Ovary (tissue), 9 donors: ENCODE results near the gene HSPBP1. TPM values are rescaled to one million over a fixed set of nuclear protein-coding genes. Genes with fewer than 3 reads are reported as not detected.

ENCODE experiments used
- DNase-seq, 5 donors: peaks; one replicate each; pipeline ENCODE4 v3.0.0-alpha.2; 2019 to 2020
- H3K27ac ChIP-seq, 2 donors: fragments of 200-600 bp; one replicate each; pipeline versions ENCODE4 v1.5.1 to v1.8.0; 2019 to 2022
- H3K27me3 ChIP-seq: fragments of 200-600 bp; one replicate; pipeline ENCODE4 v1.8.0; 2022
- H3K36me3 ChIP-seq: fragments of 200-600 bp; sonication (generic); one replicate; pipeline ENCODE4 v1.5.1; 2019
- H3K4me1 ChIP-seq: one replicate; pipeline ENCODE4 v1.8.1; 2013; ENCODE audit warnings: mild to moderate bottlenecking, moderate library complexity; ENCODE audit not compliant: insufficient read depth
- H3K4me3 ChIP-seq: fragments of 200-600 bp; sonication (generic); one replicate; pipeline ENCODE4 v1.5.1; 2017
- H3K9me3 ChIP-seq, 2 donors: fragments of 200-600 bp in 1 of 2; sonication (generic) in 1 of 2; one replicate each; pipeline versions ENCODE4 v1.5.1 to v1.8.1; 2013 to 2019; ENCODE audit warnings: mild to moderate bottlenecking in 1 of 2, moderate library complexity in 1 of 2
- EP300 ChIP-seq: sonication (generic); formaldehyde crosslinking; IDR thresholded peaks from one replicate; pipeline ENCODE4 v1.6.1; 2017; ENCODE audit warnings: antibody characterized with exemption
- POLR2A ChIP-seq: fragments of 450-650 bp; IDR thresholded peaks from one replicate; pipeline ENCODE4 v1.6.1; 2017; ENCODE audit warnings: antibody characterized with exemption, mild to moderate bottlenecking, moderate library complexity
- WGBS, 3 donors: extraction: QIAGEN DNeasy Blood & Tissue Kit in 1 of 3; methylation state at CpG; one replicate each; pipeline versions ENCODE4 v1.1.5 to v1.1.7; 2013 to 2017; 5-methylcytosine and 5-hydroxymethylcytosine counted together
- intact Hi-C, 4 donors: fragments of 100-400 bp; cut with DNase I; formaldehyde crosslinking; loops; one replicate each; pipeline versions ENCODE4 v1.11.0 to v1.15.1; 2022 to 2023
- polyA plus RNA-seq, 2 donors: library from polyadenylated mRNA; stranded (reverse); fragments of 200-250 nt in 1 of 2; fragments of 350-450 nt in 1 of 2; fragmentation: Illumina TruSeq in 1 of 2; extraction: RNeasy Lipid Tissue Mini Kit (QIAGEN cat#74804) in 1 of 2; gene quantifications; one replicate each; pipeline ENCODE4 v1.2.3, GENCODE V29; 2013 to 2014
- total RNA-seq, 7 donors: library from RNA; depleted of rRNA in 2 of 7; stranded (reverse); fragments of >200 nt in 2 of 7; fragmentation: NEBNext Ultra II Directional in 3 of 7; extraction: Animal tissue kit (Norgen Biotek cat#: 25700) in 3 of 7; gene quantifications; one replicate each; pipeline versions ENCODE4 v1.1.0 to v1.2.4, GENCODE V29; 2016 to 2023
- TF ChIP-seq, protein P1 (sequence below), 3 donors: fragments of 450-650 bp in 2 of 3; fragments of 200-600 bp in 1 of 3; IDR thresholded peaks; one replicate each; pipeline versions ENCODE4 v1.5.1 to v1.8.0; 2016 to 2022; ENCODE audit warnings: antibody characterized with exemption in 3 of 3, mild to moderate bottlenecking in 1 of 3
- donor health status: DM: no; HTN: no; CAD: no; lungs with moderate emphysema.
- donor health status: DM: no; HTN: no; CAD: no.
- donor health status: Bipolar disorder and iron deficiency.
- donor health status: DM: yes; HTN: yes; CAD: no.
- donor health status: DM: no; HTN: no; CAD: no.
- donor health status: DM: yes; HTN: yes; CAD: no.

HSPBP1 gene
- total and polyA plus RNA-seq, 9 donors: 3.6 to 40.7 (median 31.8) TPM

DNA sequence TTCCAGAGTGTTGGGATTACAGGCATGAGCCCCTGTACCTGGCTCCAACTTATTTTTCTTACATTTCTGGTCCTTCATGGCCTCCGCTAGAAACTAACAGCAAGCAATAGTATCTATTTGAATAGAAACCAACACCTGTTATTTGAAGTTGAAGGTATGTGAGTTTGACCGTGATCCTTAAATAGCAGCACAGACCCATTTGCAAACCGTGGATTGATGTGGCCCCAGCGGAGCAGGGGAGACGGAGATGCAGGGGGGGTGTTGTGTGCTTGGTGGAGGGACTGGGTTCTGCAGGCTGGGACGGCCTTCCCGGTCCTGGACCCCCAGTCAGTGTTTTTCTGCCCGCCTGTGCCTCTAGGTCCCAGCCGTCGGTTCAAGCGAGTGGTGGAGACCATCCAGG, 28.4 kb upstream of the HSPBP1 start:
- intact Hi-C loops: loop anchor here in 2 of 4 donors (10.0 kb wide), 2 partner anchors 77 to 197 kb away; partner anchors contain the start of genes RPL28 (in 1 of the 2) and TMEM238 (in 1 of the 2)
- Histone ChIP-seq H3K36me3 (no peaks in the 10 kb centered on the region), H3K9me3 (no peaks in the 10 kb centered on the region), H3K27me3 (no peaks in the 10 kb centered on the region), H3K27ac (no peak overlapping the region), H3K4me1 (peaks cover 4% of the 10 kb centered on the region), H3K4me3 (no peak overlapping the region)
- TF ChIP-seq POLR2A (no peak), EP300 (no peak)
- TF ChIP-seq, protein P1, sequence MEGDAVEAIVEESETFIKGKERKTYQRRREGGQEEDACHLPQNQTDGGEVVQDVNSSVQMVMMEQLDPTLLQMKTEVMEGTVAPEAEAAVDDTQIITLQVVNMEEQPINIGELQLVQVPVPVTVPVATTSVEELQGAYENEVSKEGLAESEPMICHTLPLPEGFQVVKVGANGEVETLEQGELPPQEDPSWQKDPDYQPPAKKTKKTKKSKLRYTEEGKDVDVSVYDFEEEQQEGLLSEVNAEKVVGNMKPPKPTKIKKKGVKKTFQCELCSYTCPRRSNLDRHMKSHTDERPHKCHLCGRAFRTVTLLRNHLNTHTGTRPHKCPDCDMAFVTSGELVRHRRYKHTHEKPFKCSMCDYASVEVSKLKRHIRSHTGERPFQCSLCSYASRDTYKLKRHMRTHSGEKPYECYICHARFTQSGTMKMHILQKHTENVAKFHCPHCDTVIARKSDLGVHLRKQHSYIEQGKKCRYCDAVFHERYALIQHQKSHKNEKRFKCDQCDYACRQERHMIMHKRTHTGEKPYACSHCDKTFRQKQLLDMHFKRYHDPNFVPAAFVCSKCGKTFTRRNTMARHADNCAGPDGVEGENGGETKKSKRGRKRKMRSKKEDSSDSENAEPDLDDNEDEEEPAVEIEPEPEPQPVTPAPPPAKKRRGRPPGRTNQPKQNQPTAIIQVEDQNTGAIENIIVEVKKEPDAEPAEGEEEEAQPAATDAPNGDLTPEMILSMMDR (IDR thresholded peaks at IDR 0.05): no peak
- DNase-seq: no peak
- WGBS, 3 donors: 90 to 93% (median 92%) methylated on average over 10 to 11 of the region's 11 CpGs

DNA sequence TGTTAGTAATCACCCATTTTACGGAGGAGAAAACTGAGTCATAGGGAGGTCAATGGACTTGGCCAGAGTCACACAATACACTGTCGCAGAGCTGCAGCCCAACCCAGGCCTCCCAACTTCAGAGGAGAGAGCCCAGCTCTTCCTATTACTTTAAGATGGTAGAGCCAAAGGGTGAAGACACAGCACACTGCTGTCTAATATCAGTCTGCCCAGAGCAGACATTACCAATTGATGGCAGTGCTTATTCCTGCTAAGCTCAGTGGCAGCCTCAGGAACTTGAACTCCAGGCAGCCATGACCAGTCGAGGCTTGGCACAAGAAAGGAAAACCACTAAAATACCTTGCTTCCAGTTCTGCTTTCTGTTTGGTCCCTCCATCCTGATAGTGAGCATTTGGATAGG, 26.8 kb upstream of the HSPBP1 start:
- Histone ChIP-seq H3K36me3 (no peaks in the 10 kb centered on the region), H3K9me3 (no peaks in the 10 kb centered on the region), H3K27me3 (no peaks in the 10 kb centered on the region), H3K4me1 (no peaks in the 10 kb centered on the region), H3K4me3 (no peak overlapping the region), H3K27ac (no peak overlapping the region)
- WGBS, 3 donors: 78 to 87% (median 83%) methylated on average over 3 of the region's 3 CpGs
- TF ChIP-seq POLR2A: no peak
- TF ChIP-seq, protein P1 (IDR thresholded peaks at IDR 0.05): no peak
- TF ChIP-seq EP300: no peak
- DNase-seq: no peak
- intact Hi-C loops: loop anchor here in 2 of 4 donors (10.0 kb wide), 2 partner anchors 78 to 198 kb away; partner anchors contain the start of genes RPL28 (in 1 of the 2) and TMEM238 (in 1 of the 2)

DNA sequence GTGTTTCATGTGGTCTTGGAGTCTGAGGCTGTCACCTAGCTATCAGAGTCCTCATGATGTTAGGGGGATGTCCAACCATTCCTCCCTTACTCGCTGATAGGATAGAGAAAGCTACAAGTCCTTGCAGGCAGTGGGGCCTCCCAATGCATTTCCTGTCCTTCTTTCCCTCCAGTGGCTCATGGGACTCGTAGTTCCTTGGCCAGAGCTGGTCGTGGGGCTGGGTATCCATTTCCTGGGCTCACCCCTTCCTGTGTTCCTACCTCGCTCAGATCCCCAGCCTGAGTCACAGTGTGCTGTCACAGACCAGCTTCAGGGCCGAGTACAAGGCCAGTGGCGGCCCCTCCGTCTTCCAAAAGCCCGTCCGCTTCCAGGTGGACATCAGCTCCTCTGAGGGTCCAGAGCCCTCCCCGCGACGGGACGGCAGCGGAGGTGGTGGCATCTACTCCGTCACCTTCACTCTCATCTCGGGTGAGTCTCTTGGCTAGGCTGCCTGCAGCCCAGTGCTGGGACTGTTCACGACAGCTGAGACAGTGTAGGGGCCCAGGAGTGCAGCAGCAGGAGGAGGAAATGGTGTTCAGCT, 26.2 kb upstream of the HSPBP1 start:
- TF ChIP-seq EP300: no peak
- TF ChIP-seq, protein P1 (IDR thresholded peaks at IDR 0.05): no peak
- TF ChIP-seq POLR2A: no peak
- Histone ChIP-seq H3K9me3 (no peaks in the 10 kb centered on the region), H3K27me3 (no peaks in the 10 kb centered on the region), H3K4me3 (no peak overlapping the region), H3K4me1 (peaks cover 1% of the 10 kb centered on the region), H3K27ac (no peak overlapping the region), H3K36me3 (no peaks in the 10 kb centered on the region)
- no peak for DNase-seq
- 89 to 92% (median 89%) methylated on average over 17 of the region's 17 CpGs for WGBS, 3 donors
- intact Hi-C loops: loop anchor here in 2 of 4 donors (10.0 kb wide), 2 partner anchors 79 to 199 kb away; partner anchors contain the start of genes RPL28 (in 1 of the 2) and TMEM238 (in 1 of the 2)

DNA sequence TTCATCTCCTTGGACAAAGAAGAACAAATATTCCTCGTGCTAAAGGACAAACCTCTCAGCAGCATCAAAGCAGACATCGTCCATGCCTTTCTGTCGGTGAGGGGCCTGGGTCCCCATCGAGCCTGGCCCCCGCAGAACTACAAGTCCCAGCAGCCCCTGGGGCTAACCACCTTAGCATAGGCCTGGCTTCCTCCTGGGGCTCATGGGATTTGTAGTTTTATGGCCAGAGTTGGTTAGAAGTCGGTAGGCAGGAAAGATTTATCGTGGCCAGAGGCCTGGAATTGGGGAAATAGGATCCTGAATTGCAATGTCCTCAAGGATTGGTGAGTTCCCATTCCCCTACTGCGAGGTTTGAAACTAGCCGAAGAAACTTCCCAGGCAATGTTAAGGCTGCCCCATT, 25.6 kb upstream of the HSPBP1 start:
- TF ChIP-seq, protein P1 (IDR thresholded peaks at IDR 0.05): no peak
- no peak for TF ChIP-seq POLR2A
- TF ChIP-seq EP300: no peak
- DNase-seq: peak; percentile 36 to 60 (median 51)
- no peak overlapping the region for H3K4me3 ChIP-seq
- H3K27me3 ChIP-seq: no peaks in the 10 kb centered on the region
- no peaks in the 10 kb centered on the region for H3K36me3 ChIP-seq
- WGBS, 3 donors: 73 to 78% (median 73%) methylated on average over 9 of the region's 9 CpGs
- H3K9me3 ChIP-seq: no peaks in the 10 kb centered on the region
- H3K27ac ChIP-seq: no peak overlapping the region
- H3K4me1 ChIP-seq: peaks cover 1% of the 10 kb centered on the region
- intact Hi-C loops: loop anchor here in 2 of 4 donors (10.0 kb wide), 2 partner anchors 79 to 199 kb away; partner anchors contain the start of genes RPL28 (in 1 of the 2) and TMEM238 (in 1 of the 2)
